ENCODE results near the gene TMEM134.
"Not testable (repeated sequence)": the region's sequence is repeated elsewhere in the genome, so short reads cannot be mapped to it uniquely, and the experiment has no call there.

GRCh38 chr11:67476692-67477091 lies 7.6 kb upstream of the TMEM134 start:
- not testable (repeated sequence) for TF ChIP-seq CTCF, POLR2A, EP300 (IDR thresholded peaks at IDR 0.05)
